Measurements from ENCODE around the gene TTR. TPM values are rescaled to one million over a fixed set of nuclear protein-coding genes. Genes with fewer than 3 reads are reported as not detected.

Gene TTR
- total and polyA plus RNA-seq, 2 of the 13 experiments (the other 11 are each of a cell fraction or from before 2014, with no cell fraction given) = 91.3 to 496 TPM

DNA sequence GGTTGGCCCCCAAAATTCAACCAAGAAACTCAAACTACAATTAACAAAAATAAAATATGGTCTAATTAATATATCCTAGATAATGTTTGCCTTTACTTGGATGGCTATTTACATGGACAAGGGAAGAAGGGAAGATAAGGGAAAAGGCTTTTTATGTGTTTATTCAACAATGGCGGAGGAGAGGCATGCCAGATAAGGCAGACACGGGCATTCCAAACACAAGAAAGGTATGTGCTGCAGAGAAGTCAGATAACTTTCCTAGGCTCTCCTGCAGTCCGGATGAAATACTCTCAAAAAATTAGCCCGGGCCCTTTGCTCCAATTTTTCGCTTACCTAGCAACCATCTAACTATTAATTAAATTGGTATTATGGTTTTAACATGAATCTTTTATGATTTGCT is 5.1 kb upstream of the TTR start (continued):
- TF ChIP-seq, protein P1, sequence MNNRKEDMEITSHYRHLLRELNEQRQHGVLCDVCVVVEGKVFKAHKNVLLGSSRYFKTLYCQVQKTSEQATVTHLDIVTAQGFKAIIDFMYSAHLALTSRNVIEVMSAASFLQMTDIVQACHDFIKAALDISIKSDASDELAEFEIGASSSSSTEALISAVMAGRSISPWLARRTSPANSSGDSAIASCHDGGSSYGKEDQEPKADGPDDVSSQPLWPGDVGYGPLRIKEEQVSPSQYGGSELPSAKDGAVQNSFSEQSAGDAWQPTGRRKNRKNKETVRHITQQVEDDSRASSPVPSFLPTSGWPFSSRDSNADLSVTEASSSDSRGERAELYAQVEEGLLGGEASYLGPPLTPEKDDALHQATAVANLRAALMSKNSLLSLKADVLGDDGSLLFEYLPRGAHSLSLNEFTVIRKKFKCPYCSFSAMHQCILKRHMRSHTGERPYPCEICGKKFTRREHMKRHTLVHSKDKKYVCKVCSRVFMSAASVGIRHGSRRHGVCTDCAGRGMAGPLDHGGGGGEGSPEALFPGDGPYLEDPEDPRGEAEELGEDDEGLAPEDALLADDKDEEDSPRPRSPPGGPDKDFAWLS (CRISPR knock-in tag; IDR thresholded peaks at IDR 0.05; ENCODE audit: borderline replicate concordance) = no peak
- TF ChIP-seq, protein P2, sequence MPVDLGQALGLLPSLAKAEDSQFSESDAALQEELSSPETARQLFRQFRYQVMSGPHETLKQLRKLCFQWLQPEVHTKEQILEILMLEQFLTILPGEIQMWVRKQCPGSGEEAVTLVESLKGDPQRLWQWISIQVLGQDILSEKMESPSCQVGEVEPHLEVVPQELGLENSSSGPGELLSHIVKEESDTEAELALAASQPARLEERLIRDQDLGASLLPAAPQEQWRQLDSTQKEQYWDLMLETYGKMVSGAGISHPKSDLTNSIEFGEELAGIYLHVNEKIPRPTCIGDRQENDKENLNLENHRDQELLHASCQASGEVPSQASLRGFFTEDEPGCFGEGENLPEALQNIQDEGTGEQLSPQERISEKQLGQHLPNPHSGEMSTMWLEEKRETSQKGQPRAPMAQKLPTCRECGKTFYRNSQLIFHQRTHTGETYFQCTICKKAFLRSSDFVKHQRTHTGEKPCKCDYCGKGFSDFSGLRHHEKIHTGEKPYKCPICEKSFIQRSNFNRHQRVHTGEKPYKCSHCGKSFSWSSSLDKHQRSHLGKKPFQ (CRISPR knock-in tag; IDR thresholded peaks at IDR 0.05; ENCODE audit: insufficient replicate concordance) = no peak
- TF ChIP-seq, protein P3, sequence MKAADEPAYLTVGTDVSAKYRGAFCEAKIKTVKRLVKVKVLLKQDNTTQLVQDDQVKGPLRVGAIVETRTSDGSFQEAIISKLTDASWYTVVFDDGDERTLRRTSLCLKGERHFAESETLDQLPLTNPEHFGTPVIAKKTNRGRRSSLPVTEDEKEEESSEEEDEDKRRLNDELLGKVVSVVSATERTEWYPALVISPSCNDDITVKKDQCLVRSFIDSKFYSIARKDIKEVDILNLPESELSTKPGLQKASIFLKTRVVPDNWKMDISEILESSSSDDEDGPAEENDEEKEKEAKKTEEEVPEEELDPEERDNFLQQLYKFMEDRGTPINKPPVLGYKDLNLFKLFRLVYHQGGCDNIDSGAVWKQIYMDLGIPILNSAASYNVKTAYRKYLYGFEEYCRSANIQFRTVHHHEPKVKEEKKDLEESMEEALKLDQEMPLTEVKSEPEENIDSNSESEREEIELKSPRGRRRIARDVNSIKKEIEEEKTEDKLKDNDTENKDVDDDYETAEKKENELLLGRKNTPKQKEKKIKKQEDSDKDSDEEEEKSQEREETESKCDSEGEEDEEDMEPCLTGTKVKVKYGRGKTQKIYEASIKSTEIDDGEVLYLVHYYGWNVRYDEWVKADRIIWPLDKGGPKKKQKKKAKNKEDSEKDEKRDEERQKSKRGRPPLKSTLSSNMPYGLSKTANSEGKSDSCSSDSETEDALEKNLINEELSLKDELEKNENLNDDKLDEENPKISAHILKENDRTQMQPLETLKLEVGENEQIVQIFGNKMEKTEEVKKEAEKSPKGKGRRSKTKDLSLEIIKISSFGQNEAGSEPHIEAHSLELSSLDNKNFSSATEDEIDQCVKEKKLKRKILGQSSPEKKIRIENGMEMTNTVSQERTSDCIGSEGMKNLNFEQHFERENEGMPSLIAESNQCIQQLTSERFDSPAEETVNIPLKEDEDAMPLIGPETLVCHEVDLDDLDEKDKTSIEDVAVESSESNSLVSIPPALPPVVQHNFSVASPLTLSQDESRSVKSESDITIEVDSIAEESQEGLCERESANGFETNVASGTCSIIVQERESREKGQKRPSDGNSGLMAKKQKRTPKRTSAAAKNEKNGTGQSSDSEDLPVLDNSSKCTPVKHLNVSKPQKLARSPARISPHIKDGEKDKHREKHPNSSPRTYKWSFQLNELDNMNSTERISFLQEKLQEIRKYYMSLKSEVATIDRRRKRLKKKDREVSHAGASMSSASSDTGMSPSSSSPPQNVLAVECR (CRISPR knock-in tag; IDR thresholded peaks at IDR 0.05; ENCODE audit: borderline replicate concordance) = no peak
- TF ChIP-seq SP140L (CRISPR knock-in tag; IDR thresholded peaks at IDR 0.05; ENCODE audit: borderline replicate concordance) (no peak), BCL6 (CRISPR knock-in tag; IDR thresholded peaks at IDR 0.05) (peak; percentile 34; the same call in 1 of the 2 replicates), YEATS2 (CRISPR knock-in tag; IDR thresholded peaks at IDR 0.05; ENCODE audit: borderline replicate concordance) (no peak), HMGA1 (CRISPR knock-in tag; conservative IDR thresholded peaks at IDR 0.05) (no peak), TBL1XR1 (IDR thresholded peaks at IDR 0.05; ENCODE audit: borderline replicate concordance, low read length, partially characterized antibody) (no peak), ZMYM2 (CRISPR knock-in tag; IDR thresholded peaks at IDR 0.05) (no peak), FOXA3 (CRISPR knock-in tag; IDR thresholded peaks at IDR 0.05) (peak; percentile 42; the same call in 1 of the 2 replicates), ZNF296 (CRISPR knock-in tag; conservative IDR thresholded peaks at IDR 0.05) (no peak), SRSF4 (IDR thresholded peaks at IDR 0.05; ENCODE audit: low read depth, low read length, poor library complexity, severe bottlenecking) (no peak), ZNF644 (CRISPR knock-in tag; IDR thresholded peaks at IDR 0.05; ENCODE audit: low read depth) (peak; percentile 86), PTBP1 (IDR thresholded peaks at IDR 0.05; ENCODE audit: low read depth, low read length, poor library complexity, severe bottlenecking) (no peak), ZNF234 (CRISPR knock-in tag; conservative IDR thresholded peaks at IDR 0.05) (no peak), ZNF225 (CRISPR knock-in tag; IDR thresholded peaks at IDR 0.05) (no peak), RORA (CRISPR knock-in tag; IDR thresholded peaks at IDR 0.05) (no peak)
- TF ChIP-seq, protein P4, sequence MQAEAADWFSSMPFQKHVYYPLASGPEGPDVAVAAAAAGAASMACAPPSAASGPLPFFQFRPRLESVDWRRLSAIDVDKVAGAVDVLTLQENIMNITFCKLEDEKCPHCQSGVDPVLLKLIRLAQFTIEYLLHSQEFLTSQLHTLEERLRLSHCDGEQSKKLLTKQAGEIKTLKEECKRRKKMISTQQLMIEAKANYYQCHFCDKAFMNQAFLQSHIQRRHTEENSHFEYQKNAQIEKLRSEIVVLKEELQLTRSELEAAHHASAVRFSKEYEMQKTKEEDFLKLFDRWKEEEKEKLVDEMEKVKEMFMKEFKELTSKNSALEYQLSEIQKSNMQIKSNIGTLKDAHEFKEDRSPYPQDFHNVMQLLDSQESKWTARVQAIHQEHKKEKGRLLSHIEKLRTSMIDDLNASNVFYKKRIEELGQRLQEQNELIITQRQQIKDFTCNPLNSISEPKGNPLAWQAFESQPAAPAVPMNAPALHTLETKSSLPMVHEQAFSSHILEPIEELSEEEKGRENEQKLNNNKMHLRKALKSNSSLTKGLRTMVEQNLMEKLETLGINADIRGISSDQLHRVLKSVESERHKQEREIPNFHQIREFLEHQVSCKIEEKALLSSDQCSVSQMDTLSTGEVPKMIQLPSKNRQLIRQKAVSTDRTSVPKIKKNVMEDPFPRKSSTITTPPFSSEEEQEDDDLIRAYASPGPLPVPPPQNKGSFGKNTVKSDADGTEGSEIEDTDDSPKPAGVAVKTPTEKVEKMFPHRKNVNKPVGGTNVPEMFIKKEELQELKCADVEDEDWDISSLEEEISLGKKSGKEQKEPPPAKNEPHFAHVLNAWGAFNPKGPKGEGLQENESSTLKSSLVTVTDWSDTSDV (CRISPR knock-in tag; IDR thresholded peaks at IDR 0.05) = no peak
- TF ChIP-seq, protein P5, sequence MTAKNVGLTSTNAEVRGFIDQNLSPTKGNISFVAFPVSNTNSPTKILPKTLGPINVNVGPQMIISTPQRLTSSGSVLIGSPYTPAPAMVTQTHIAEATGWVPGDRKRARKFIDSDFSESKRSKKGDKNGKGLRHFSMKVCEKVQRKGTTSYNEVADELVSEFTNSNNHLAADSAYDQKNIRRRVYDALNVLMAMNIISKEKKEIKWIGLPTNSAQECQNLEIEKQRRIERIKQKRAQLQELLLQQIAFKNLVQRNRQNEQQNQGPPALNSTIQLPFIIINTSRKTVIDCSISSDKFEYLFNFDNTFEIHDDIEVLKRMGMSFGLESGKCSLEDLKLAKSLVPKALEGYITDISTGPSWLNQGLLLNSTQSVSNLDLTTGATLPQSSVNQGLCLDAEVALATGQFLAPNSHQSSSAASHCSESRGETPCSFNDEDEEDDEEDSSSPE (CRISPR knock-in tag; IDR thresholded peaks at IDR 0.05) = no peak

Data from HepG2 (cell line).